GF-D8 (cell line): ENCODE measurements around the gene ARMC2.
"Not testable (repeated sequence)": the region's sequence is repeated elsewhere in the genome, so short reads cannot be mapped to it uniquely, and the experiment has no call there.

Experiments used
- DNase-seq: peaks from one replicate; lab custom pipeline; 2025; lab: John Stamatoyannopoulos, UW

ARMC2 gene

GRCh38 chr6:108952776-108953486 lies 104.7 kb downstream of the ARMC2 start:
- no peak for DNase-seq

- no peak for DNase-seq
These were observed 105.5 kb downstream of the ARMC2 start for GRCh38 chr6:108953681-108954080.

GRCh38 chr6:108955329-108955949 lies 107.2 kb downstream of the ARMC2 start:
- DNase-seq, result no peak

GRCh38 chr6:108957221-108957620 lies 109.0 kb downstream of the ARMC2 start:
- DNase-seq, result no peak

GRCh38 chr6:108958900-108959770 lies 110.9 kb downstream of the ARMC2 start:
- peak; percentile 67 for DNase-seq

GRCh38 chr6:108959972-108960582 lies 111.9 kb downstream of the ARMC2 start:
- no peak for DNase-seq

GRCh38 chr6:108960601-108961000 lies 112.4 kb downstream of the ARMC2 start:
- DNase-seq, result no peak

GRCh38 chr6:108961077-108961476 lies 112.9 kb downstream of the ARMC2 start:
- DNase-seq, result no peak

GRCh38 chr6:108961985-108962384 lies 113.8 kb downstream of the ARMC2 start:
- DNase-seq, result no peak

GRCh38 chr6:108966251-108966650 lies 118.0 kb downstream of the ARMC2 start:
- DNase-seq, result peak; percentile 21

GRCh38 chr6:108966855-108967755 lies 118.9 kb downstream of the ARMC2 start:
- DNase-seq, result peak; percentile 85

- DNase-seq, result peak; percentile 70
These were observed 120.4 kb downstream of the ARMC2 start for GRCh38 chr6:108968325-108969316.

GRCh38 chr6:108969776-108970175 lies 121.6 kb downstream of the ARMC2 start:
- DNase-seq, result no peak

GRCh38 chr6:108974201-108974600 lies 126.0 kb downstream of the ARMC2 start:
- no peak for DNase-seq

GRCh38 chr6:108978638-108979037 lies 130.4 kb downstream of the ARMC2 start:
- DNase-seq, result not testable (repeated sequence)

- DNase-seq, result no peak
These were observed 134.2 kb downstream of the ARMC2 start for GRCh38 chr6:108982154-108983113.

- no peak for DNase-seq
These were observed 134.9 kb downstream of the ARMC2 start for GRCh38 chr6:108983151-108983550.

- DNase-seq, result no peak
These were observed 137.1 kb downstream of the ARMC2 start for GRCh38 chr6:108985301-108985700.

GRCh38 chr6:108987156-108987555 lies 138.9 kb downstream of the ARMC2 start:
- DNase-seq, result no peak
